HEK293 (cell line): Measurements from ENCODE around the gene NPTN.

Experiments used
- CTCF ChIA-PET: fragments of 350-600 bp; formaldehyde crosslinking; extraction: SDS; loops from one replicate; lab custom pipeline; 2021; ENCODE audit warnings: antibody characterized with exemption; lab: Yijun Ruan, JAX
- POLR2A ChIA-PET: fragments of 300-600 bp; formaldehyde crosslinking; extraction: SDS; loops from one replicate; lab custom pipeline; 2020; ENCODE audit warnings: antibody characterized with exemption, inconsistent platforms; lab: Yijun Ruan, JAX
- H3K27ac ChIP-seq: fragments of 200-500 bp; sonication (Bioruptor generic); 2 replicates; pipeline ENCODE4 v1.5.1; 2014; ENCODE audit warnings: low read depth, low read length, control low read depth, inconsistent platforms; ENCODE audit errors: extremely low read depth
- H3K36me3 ChIP-seq, 2 experiments: fragments of 200-500 bp in 1 of 2; sonication (Bioruptor generic) in 1 of 2; 1 replicate in 1 of 2; 2 replicates in 1 of 2; pipeline ENCODE4 v1.5.1; 2014 to 2017; ENCODE audit warnings: inconsistent platforms in 2 of 2, low read length in 2 of 2; ENCODE audit not compliant: control insufficient read depth in 2 of 2, insufficient read depth in 1 of 2
- H3K4me1 ChIP-seq: fragments of 200-500 bp; sonication (Bioruptor generic); 2 replicates; pipeline ENCODE4 v1.5.1; 2014; ENCODE audit warnings: mild to moderate bottlenecking, low read length, inconsistent platforms; ENCODE audit not compliant: control insufficient read depth, insufficient read depth
- H3K4me3 ChIP-seq: 2 replicates; pipeline ENCODE4 v1.5.1; 2011; ENCODE audit warnings: low read depth, mild to moderate bottlenecking, control low read depth, low read length, moderate library complexity
- H3K9me3 ChIP-seq: fragments of 200-500 bp; sonication (Bioruptor generic); 2 replicates; pipeline ENCODE4 v1.5.1; 2014; ENCODE audit warnings: low read depth, low read length, inconsistent platforms; ENCODE audit not compliant: control insufficient read depth, insufficient read depth
- GLIS1 ChIP-seq: fragments of 450-650 bp; formaldehyde crosslinking; IDR thresholded peaks from 2 replicates; pipeline ENCODE4 v1.5.1; 2016; ENCODE audit warnings: missing biosample characterization, missing genetic modification characterization
- IKZF3 ChIP-seq: fragments of 450-650 bp; IDR thresholded peaks from 2 replicates; pipeline ENCODE4 v1.5.0; 2018; ENCODE audit warnings: missing biosample characterization, mild to moderate bottlenecking, missing genetic modification characterization, moderate library complexity
- OVOL3 ChIP-seq: fragments of 450-650 bp; formaldehyde crosslinking; IDR thresholded peaks from 2 replicates; pipeline ENCODE4 v1.5.1; 2016; ENCODE audit warnings: missing biosample characterization, missing genetic modification characterization
- ZBTB21 ChIP-seq: fragments of 450-650 bp; formaldehyde crosslinking; IDR thresholded peaks from 2 replicates; pipeline ENCODE4 v1.5.1; 2017; ENCODE audit warnings: missing biosample characterization, missing genetic modification characterization
- ZBTB8A ChIP-seq: fragments of 450-650 bp; formaldehyde crosslinking; IDR thresholded peaks from 2 replicates; pipeline ENCODE4 v1.5.1; 2016; ENCODE audit warnings: missing biosample characterization, missing genetic modification characterization
- ZFP3 ChIP-seq: fragments of 450-650 bp; formaldehyde crosslinking; IDR thresholded peaks from 2 replicates; pipeline ENCODE4 v1.5.1; 2016; ENCODE audit warnings: low read depth, missing biosample characterization, missing genetic modification characterization
- ZNF112 ChIP-seq: fragments of 450-650 bp; formaldehyde crosslinking; IDR thresholded peaks from 2 replicates; pipeline ENCODE4 v1.5.0; 2017; ENCODE audit warnings: missing biosample characterization, missing genetic modification characterization
- ZNF157 ChIP-seq: fragments of 450-650 bp; formaldehyde crosslinking; IDR thresholded peaks from 2 replicates; pipeline ENCODE4 v1.5.1; 2016; ENCODE audit warnings: missing biosample characterization, missing genetic modification characterization
- ZNF2 ChIP-seq: fragments of 450-650 bp; formaldehyde crosslinking; IDR thresholded peaks from 2 replicates; pipeline ENCODE4 v1.5.1; 2016; ENCODE audit warnings: missing biosample characterization, missing genetic modification characterization
- ZNF341 ChIP-seq: fragments of 450-650 bp; formaldehyde crosslinking; IDR thresholded peaks from 2 replicates; pipeline ENCODE4; 2016; ENCODE audit warnings: low read depth, missing biosample characterization, missing genetic modification characterization
- ZNF366 ChIP-seq: fragments of 450-650 bp; formaldehyde crosslinking; conservative IDR thresholded peaks from 2 replicates; pipeline ENCODE4 v1.5.1; 2016; ENCODE audit warnings: missing biosample characterization, missing genetic modification characterization
- ZNF404 ChIP-seq: fragments of 450-650 bp; formaldehyde crosslinking; IDR thresholded peaks from 2 replicates; pipeline ENCODE4 v1.5.1; 2017; ENCODE audit warnings: missing biosample characterization, missing genetic modification characterization
- ZNF529 ChIP-seq: fragments of 450-650 bp; formaldehyde crosslinking; IDR thresholded peaks from 2 replicates; pipeline ENCODE4 v1.5.1; 2017; ENCODE audit warnings: missing genetic modification characterization, missing biosample characterization; ENCODE audit not compliant: insufficient replicate concordance
- ZNF600 ChIP-seq: fragments of 450-650 bp; formaldehyde crosslinking; IDR thresholded peaks from 2 replicates; pipeline ENCODE4 v1.5.1; 2016; ENCODE audit warnings: missing biosample characterization, missing genetic modification characterization
- ZNF610 ChIP-seq: fragments of 450-650 bp; formaldehyde crosslinking; IDR thresholded peaks from 2 replicates; pipeline ENCODE4 v1.5.1; 2016; ENCODE audit warnings: missing biosample characterization, missing genetic modification characterization, borderline replicate concordance
- ZNF654 ChIP-seq: fragments of 450-650 bp; formaldehyde crosslinking; IDR thresholded peaks from 2 replicates; pipeline ENCODE4 v1.5.1; 2016; ENCODE audit warnings: low read depth, missing biosample characterization, missing genetic modification characterization
- ZNF660 ChIP-seq: fragments of 450-650 bp; IDR thresholded peaks from 2 replicates; pipeline ENCODE4 v1.5.1; 2018; ENCODE audit warnings: missing biosample characterization, mild to moderate bottlenecking, missing genetic modification characterization
- ZNF791 ChIP-seq: fragments of 450-650 bp; formaldehyde crosslinking; IDR thresholded peaks from 2 replicates; pipeline ENCODE4 v1.5.1; 2016; ENCODE audit warnings: missing biosample characterization, missing genetic modification characterization
- TF ChIP-seq, protein P1 (sequence below): fragments of 450-650 bp; formaldehyde crosslinking; IDR thresholded peaks from 2 replicates; pipeline ENCODE4 v1.5.1; 2016; ENCODE audit warnings: missing biosample characterization, missing genetic modification characterization
- TF ChIP-seq, protein P2 (sequence below): fragments of 450-650 bp; formaldehyde crosslinking; IDR thresholded peaks from 2 replicates; pipeline ENCODE4 v1.5.1; 2016; ENCODE audit warnings: missing biosample characterization, missing genetic modification characterization
- TF ChIP-seq, protein P3 (sequence below): fragments of 450-650 bp; formaldehyde crosslinking; IDR thresholded peaks from 2 replicates; pipeline ENCODE4 v1.5.1; 2017; ENCODE audit warnings: missing biosample characterization, missing genetic modification characterization
- TF ChIP-seq, protein P4 (sequence below): fragments of 450-650 bp; formaldehyde crosslinking; IDR thresholded peaks from 2 replicates; pipeline ENCODE4 v1.5.1; 2016; ENCODE audit warnings: missing biosample characterization, missing genetic modification characterization, low read depth
- TF ChIP-seq, protein P5 (sequence below): fragments of 450-650 bp; formaldehyde crosslinking; IDR thresholded peaks from 2 replicates; pipeline ENCODE4 v1.5.1; 2016; ENCODE audit warnings: missing biosample characterization, missing genetic modification characterization
- TF ChIP-seq, protein P6 (sequence below): fragments of 450-650 bp; formaldehyde crosslinking; IDR thresholded peaks from 2 replicates; pipeline ENCODE4 v1.5.1; 2017; ENCODE audit warnings: missing biosample characterization, missing genetic modification characterization
- TF ChIP-seq, protein P7 (sequence below): fragments of 450-650 bp; formaldehyde crosslinking; IDR thresholded peaks from 2 replicates; pipeline ENCODE4 v1.5.1; 2016; ENCODE audit warnings: missing biosample characterization, missing genetic modification characterization
- TF ChIP-seq, protein P8 (sequence below): fragments of 450-650 bp; formaldehyde crosslinking; IDR thresholded peaks from 2 replicates; pipeline ENCODE4 v1.5.1; 2016; ENCODE audit warnings: missing biosample characterization, missing genetic modification characterization

NPTN gene

DNA sequence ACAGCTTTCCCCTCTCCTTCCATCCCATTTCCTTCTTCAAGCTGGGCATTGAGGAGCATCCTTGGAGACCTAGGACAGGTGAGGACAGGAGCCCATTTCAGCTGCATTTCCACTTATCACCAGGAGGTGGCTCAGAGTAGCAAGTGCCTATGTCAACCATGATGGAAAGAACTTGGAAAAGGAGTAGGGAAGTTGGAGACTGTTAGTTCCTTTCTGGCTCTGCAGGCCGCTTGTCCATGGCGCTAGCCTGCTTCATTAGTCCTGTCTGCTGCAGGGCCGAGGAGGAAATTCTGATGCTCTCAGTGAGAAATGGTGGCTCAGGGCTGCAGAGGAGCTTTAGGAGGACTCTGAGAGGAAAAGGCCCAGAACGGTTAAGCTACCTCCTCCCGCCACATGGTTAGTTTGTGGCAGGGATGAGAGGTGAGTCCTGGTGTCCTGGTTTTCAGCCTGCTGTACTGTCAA, 44.0 kb upstream of the NPTN start:
- Histone ChIP-seq H3K4me1 (no peaks in the 10 kb centered on the region), H3K4me3 (no peak overlapping the region), H3K36me3 (no peaks in the 10 kb centered on the region), H3K9me3 (no peaks in the 10 kb centered on the region), H3K27ac (no peak overlapping the region)
- ChIA-PET CTCF (interaction anchor here (0.6 to 14.1 kb wide), 40 partner anchors 9 to 418 kb away, joined by 3 to 261 read pairs (median 4); partner anchors contain the start of gene NPTN), POLR2A (interaction anchor here (0.5 kb wide), 1 partner anchor 20 kb away, joined by 4 read pairs; no protein-coding TSS in a partner anchor)
- TF ChIP-seq ZFP3 (tag by site-specific recombination) (no peak), ZBTB21 (no peak), ZNF112 (no peak), ZBTB8A (tag by site-specific recombination) (no peak), ZNF529 (tag by site-specific recombination) (no peak), ZNF600 (tag by site-specific recombination) (0 out of 2 replicates have a peak, but pooled peaks have one; percentile 41), ZNF610 (tag by site-specific recombination) (no peak), ZNF791 (tag by site-specific recombination) (no peak), ZNF654 (peak; percentile 62), IKZF3 (tag by site-specific recombination) (peak; percentile 88), ZNF341 (no peak), ZNF2 (tag by site-specific recombination) (0 out of 2 replicates have a peak, but pooled peaks have one; percentile 22), ZNF404 (tag by site-specific recombination) (no peak), ZNF660 (no peak), ZNF366 (tag by site-specific recombination) (peak; percentile 84), OVOL3 (tag by site-specific recombination) (no peak), GLIS1 (no peak), ZNF157 (tag by site-specific recombination) (no peak)
- TF ChIP-seq, protein P1, sequence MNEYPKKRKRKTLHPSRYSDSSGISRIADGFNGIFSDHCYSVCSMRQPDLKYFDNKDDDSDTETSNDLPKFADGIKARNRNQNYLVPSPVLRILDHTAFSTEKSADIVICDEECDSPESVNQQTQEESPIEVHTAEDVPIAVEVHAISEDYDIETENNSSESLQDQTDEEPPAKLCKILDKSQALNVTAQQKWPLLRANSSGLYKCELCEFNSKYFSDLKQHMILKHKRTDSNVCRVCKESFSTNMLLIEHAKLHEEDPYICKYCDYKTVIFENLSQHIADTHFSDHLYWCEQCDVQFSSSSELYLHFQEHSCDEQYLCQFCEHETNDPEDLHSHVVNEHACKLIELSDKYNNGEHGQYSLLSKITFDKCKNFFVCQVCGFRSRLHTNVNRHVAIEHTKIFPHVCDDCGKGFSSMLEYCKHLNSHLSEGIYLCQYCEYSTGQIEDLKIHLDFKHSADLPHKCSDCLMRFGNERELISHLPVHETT = no peak
- TF ChIP-seq, protein P2, sequence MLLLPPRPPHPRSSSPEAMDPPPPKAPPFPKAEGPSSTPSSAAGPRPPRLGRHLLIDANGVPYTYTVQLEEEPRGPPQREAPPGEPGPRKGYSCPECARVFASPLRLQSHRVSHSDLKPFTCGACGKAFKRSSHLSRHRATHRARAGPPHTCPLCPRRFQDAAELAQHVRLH = no peak
- TF ChIP-seq, protein P3, sequence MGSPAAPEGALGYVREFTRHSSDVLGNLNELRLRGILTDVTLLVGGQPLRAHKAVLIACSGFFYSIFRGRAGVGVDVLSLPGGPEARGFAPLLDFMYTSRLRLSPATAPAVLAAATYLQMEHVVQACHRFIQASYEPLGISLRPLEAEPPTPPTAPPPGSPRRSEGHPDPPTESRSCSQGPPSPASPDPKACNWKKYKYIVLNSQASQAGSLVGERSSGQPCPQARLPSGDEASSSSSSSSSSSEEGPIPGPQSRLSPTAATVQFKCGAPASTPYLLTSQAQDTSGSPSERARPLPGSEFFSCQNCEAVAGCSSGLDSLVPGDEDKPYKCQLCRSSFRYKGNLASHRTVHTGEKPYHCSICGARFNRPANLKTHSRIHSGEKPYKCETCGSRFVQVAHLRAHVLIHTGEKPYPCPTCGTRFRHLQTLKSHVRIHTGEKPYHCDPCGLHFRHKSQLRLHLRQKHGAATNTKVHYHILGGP (tag by site-specific recombination) = no peak
- TF ChIP-seq, protein P4, sequence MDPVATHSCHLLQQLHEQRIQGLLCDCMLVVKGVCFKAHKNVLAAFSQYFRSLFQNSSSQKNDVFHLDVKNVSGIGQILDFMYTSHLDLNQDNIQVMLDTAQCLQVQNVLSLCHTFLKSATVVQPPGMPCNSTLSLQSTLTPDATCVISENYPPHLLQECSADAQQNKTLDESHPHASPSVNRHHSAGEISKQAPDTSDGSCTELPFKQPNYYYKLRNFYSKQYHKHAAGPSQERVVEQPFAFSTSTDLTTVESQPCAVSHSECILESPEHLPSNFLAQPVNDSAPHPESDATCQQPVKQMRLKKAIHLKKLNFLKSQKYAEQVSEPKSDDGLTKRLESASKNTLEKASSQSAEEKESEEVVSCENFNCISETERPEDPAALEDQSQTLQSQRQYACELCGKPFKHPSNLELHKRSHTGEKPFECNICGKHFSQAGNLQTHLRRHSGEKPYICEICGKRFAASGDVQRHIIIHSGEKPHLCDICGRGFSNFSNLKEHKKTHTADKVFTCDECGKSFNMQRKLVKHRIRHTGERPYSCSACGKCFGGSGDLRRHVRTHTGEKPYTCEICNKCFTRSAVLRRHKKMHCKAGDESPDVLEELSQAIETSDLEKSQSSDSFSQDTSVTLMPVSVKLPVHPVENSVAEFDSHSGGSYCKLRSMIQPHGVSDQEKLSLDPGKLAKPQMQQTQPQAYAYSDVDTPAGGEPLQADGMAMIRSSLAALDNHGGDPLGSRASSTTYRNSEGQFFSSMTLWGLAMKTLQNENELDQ = no peak
- TF ChIP-seq, protein P5, sequence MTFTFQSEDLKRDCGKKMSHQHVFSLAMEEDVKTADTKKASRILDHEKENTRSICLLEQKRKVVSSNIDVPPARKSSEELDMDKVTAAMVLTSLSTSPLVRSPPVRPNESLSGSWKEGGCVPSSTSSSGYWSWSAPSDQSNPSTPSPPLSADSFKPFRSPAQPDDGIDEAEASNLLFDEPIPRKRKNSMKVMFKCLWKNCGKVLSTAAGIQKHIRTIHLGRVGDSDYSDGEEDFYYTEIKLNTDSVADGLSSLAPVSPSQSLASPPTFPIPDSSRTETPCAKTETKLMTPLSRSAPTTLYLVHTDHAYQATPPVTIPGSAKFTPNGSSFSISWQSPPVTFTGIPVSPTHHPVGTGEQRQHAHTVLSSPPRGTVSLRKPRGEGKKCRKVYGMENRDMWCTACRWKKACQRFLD (tag by site-specific recombination) = no peak
- TF ChIP-seq, protein P6, sequence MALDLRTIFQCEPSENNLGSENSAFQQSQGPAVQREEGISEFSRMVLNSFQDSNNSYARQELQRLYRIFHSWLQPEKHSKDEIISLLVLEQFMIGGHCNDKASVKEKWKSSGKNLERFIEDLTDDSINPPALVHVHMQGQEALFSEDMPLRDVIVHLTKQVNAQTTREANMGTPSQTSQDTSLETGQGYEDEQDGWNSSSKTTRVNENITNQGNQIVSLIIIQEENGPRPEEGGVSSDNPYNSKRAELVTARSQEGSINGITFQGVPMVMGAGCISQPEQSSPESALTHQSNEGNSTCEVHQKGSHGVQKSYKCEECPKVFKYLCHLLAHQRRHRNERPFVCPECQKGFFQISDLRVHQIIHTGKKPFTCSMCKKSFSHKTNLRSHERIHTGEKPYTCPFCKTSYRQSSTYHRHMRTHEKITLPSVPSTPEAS (tag by site-specific recombination) = no peak
- TF ChIP-seq, protein P7, sequence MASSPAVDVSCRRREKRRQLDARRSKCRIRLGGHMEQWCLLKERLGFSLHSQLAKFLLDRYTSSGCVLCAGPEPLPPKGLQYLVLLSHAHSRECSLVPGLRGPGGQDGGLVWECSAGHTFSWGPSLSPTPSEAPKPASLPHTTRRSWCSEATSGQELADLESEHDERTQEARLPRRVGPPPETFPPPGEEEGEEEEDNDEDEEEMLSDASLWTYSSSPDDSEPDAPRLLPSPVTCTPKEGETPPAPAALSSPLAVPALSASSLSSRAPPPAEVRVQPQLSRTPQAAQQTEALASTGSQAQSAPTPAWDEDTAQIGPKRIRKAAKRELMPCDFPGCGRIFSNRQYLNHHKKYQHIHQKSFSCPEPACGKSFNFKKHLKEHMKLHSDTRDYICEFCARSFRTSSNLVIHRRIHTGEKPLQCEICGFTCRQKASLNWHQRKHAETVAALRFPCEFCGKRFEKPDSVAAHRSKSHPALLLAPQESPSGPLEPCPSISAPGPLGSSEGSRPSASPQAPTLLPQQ (tag by site-specific recombination) = no peak
- TF ChIP-seq, protein P8, sequence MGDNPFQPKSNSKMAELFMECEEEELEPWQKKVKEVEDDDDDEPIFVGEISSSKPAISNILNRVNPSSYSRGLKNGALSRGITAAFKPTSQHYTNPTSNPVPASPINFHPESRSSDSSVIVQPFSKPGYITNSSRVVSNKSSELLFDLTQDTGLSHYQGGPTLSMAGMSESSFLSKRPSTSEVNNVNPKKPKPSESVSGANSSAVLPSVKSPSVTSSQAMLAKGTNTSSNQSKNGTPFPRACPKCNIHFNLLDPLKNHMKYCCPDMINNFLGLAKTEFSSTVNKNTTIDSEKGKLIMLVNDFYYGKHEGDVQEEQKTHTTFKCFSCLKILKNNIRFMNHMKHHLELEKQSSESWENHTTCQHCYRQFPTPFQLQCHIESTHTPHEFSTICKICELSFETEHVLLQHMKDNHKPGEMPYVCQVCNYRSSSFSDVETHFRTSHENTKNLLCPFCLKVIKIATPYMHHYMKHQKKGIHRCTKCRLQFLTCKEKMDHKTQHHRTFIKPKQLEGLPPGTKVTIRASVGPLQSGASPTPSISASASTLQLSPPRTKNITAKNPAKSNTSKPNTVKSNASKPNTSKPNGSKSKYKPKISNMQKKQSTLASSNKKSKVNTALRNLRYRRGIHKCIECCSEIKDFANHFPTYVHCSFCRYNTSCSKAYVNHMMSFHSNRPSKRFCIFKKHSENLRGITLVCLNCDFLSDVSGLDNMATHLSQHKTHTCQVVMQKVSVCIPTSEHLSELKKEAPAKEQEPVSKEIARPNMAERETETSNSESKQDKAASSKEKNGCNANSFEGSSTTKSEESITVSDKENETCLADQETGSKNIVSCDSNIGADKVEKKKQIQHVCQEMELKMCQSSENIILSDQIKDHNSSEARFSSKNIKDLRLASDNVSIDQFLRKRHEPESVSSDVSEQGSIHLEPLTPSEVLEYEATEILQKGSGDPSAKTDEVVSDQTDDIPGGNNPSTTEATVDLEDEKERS (tag by site-specific recombination) = no peak
